Measurements from ENCODE around the gene GFPT2.

DNA sequence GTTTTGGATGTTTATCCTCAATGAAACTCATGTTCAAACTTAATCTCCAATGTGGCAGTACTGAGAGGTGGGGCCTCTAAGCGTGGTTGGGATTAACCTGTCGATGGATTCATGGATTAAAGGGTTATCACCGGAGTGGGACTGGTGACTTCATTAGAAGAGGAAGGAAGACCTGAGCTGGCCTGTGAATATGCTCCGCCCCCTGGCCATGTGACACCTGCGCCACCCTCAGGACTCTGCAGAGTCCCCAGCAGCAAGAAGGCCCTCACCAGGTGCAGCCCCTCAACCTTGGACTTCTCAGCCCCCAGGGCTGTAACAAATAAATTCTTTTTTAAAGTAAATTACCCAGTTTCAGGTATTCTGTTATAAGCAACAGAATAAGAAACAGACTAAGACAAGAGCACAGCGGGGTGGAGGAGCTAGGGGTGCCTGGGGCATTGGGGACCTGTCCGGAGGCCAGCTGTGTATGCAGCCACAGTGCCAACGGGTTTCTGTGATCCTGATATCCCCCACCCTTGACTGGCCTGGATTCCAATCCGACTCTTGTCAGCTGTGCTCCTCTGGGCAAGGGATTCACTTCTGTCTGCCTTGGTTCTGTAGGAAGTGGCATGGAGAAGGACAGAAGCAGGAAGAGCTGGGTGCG, 58.1 kb downstream of the GFPT2 start:
- no peak for TF ChIP-seq ZNF274 (IDR thresholded peaks at IDR 0.05; ENCODE audit: borderline replicate concordance, low read depth, low read length)
- TF ChIP-seq SMARCC2 (IDR thresholded peaks at IDR 0.05; ENCODE audit: low read depth): no peak
- TF ChIP-seq NCOR1 (IDR thresholded peaks at IDR 0.05): no peak
- TF ChIP-seq KDM5B (IDR thresholded peaks at IDR 0.05; ENCODE audit: insufficient replicate concordance, low read depth, low read length): no peak
- TF ChIP-seq, protein P1, sequence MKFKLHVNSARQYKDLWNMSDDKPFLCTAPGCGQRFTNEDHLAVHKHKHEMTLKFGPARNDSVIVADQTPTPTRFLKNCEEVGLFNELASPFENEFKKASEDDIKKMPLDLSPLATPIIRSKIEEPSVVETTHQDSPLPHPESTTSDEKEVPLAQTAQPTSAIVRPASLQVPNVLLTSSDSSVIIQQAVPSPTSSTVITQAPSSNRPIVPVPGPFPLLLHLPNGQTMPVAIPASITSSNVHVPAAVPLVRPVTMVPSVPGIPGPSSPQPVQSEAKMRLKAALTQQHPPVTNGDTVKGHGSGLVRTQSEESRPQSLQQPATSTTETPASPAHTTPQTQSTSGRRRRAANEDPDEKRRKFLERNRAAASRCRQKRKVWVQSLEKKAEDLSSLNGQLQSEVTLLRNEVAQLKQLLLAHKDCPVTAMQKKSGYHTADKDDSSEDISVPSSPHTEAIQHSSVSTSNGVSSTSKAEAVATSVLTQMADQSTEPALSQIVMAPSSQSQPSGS (CRISPR knock-in tag; IDR thresholded peaks at IDR 0.05): no peak
- no peak for TF ChIP-seq RBM39 (optimal IDR thresholded peaks at IDR 0.05; ENCODE audit: low read depth, low read length)
- TF ChIP-seq, protein P2, sequence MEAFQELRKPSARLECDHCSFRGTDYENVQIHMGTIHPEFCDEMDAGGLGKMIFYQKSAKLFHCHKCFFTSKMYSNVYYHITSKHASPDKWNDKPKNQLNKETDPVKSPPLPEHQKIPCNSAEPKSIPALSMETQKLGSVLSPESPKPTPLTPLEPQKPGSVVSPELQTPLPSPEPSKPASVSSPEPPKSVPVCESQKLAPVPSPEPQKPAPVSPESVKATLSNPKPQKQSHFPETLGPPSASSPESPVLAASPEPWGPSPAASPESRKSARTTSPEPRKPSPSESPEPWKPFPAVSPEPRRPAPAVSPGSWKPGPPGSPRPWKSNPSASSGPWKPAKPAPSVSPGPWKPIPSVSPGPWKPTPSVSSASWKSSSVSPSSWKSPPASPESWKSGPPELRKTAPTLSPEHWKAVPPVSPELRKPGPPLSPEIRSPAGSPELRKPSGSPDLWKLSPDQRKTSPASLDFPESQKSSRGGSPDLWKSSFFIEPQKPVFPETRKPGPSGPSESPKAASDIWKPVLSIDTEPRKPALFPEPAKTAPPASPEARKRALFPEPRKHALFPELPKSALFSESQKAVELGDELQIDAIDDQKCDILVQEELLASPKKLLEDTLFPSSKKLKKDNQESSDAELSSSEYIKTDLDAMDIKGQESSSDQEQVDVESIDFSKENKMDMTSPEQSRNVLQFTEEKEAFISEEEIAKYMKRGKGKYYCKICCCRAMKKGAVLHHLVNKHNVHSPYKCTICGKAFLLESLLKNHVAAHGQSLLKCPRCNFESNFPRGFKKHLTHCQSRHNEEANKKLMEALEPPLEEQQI (IDR thresholded peaks at IDR 0.05): no peak
- TF ChIP-seq, protein P3, sequence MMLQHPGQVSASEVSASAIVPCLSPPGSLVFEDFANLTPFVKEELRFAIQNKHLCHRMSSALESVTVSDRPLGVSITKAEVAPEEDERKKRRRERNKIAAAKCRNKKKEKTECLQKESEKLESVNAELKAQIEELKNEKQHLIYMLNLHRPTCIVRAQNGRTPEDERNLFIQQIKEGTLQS (IDR thresholded peaks at IDR 0.05): no peak
- TF ChIP-seq, protein P3 (CRISPR knock-in tag; conservative IDR thresholded peaks at IDR 0.05): no peak
- TF ChIP-seq, protein P4, sequence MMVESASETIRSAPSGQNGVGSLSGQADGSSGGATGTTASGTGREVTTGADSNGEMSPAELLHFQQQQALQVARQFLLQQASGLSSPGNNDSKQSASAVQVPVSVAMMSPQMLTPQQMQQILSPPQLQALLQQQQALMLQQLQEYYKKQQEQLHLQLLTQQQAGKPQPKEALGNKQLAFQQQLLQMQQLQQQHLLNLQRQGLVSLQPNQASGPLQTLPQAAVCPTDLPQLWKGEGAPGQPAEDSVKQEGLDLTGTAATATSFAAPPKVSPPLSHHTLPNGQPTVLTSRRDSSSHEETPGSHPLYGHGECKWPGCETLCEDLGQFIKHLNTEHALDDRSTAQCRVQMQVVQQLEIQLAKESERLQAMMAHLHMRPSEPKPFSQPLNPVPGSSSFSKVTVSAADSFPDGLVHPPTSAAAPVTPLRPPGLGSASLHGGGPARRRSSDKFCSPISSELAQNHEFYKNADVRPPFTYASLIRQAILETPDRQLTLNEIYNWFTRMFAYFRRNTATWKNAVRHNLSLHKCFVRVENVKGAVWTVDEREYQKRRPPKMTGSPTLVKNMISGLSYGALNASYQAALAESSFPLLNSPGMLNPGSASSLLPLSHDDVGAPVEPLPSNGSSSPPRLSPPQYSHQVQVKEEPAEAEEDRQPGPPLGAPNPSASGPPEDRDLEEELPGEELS (CRISPR knock-in tag; IDR thresholded peaks at IDR 0.05; ENCODE audit: borderline replicate concordance): no peak
- no peak for TF ChIP-seq KLF13 (tag; IDR thresholded peaks at IDR 0.05; ENCODE audit: borderline replicate concordance, low read depth)
- TF ChIP-seq PRMT5 (CRISPR knock-in tag; IDR thresholded peaks at IDR 0.05): no peak
- no peak for TF ChIP-seq MYNN (IDR thresholded peaks at IDR 0.05)
- no peak for TF ChIP-seq MYNN (CRISPR knock-in tag; IDR thresholded peaks at IDR 0.05)
- TF ChIP-seq KDM1A (IDR thresholded peaks at IDR 0.05): no peak
- no peak for TF ChIP-seq U2AF2 (optimal IDR thresholded peaks at IDR 0.05; ENCODE audit: low read depth, low read length)

Data from K562 (cell line).